Activated B cell treated with CpG ODN at 0.5 μM for 24 hours (primary cell): ENCODE results near the gene TRAF2. TPM values are rescaled to one million over a fixed set of nuclear protein-coding genes. Genes with fewer than 3 reads are reported as not detected.

Experiments
- ATAC-seq: fragments of 200-7000 bp; cut with Tn5 transposase; one replicate; pipeline ENCODE4 v1.10.0; 2021; ENCODE audit warnings: low read depth, mild to moderate bottlenecking, moderate library complexity
- CTCF ChIA-PET: fragments of 350-600 bp; sonication (Branson Sonifier 250); formaldehyde crosslinking; loops from one replicate; lab custom pipeline; 2021; ENCODE audit warnings: antibody characterized with exemption; lab: Charles Lee
- POLR2A ChIA-PET: fragments of 350-600 bp; sonication (Branson Sonifier 250); formaldehyde crosslinking; loops from one replicate; lab custom pipeline; 2021; ENCODE audit warnings: antibody characterized with exemption; lab: Charles Lee
- DNase-seq: peaks from one replicate; pipeline ENCODE4 v3.0.0; 2022
- H3K27ac Mint-ChIP-seq: one replicate; pipeline ENCODE4 v1.8.0; 2020; ENCODE audit warnings: mixed read lengths
- H3K27me3 Mint-ChIP-seq: one replicate; pipeline ENCODE4 v1.8.0; 2021; ENCODE audit warnings: mixed read lengths
- H3K36me3 Mint-ChIP-seq: one replicate; pipeline ENCODE4 v1.8.0; 2021; ENCODE audit warnings: low read depth, mixed read lengths
- H3K4me1 Mint-ChIP-seq: one replicate; pipeline ENCODE4 v1.8.0; 2021; ENCODE audit warnings: mixed read lengths
- H3K4me3 Mint-ChIP-seq: one replicate; pipeline ENCODE4 v1.8.0; 2020; ENCODE audit warnings: mild to moderate bottlenecking, mixed read lengths
- H3K9me3 Mint-ChIP-seq: one replicate; pipeline ENCODE4 v1.8.0; 2020; ENCODE audit warnings: mixed read lengths
- intact Hi-C: fragments of 100-400 bp; cut with micrococcal nuclease; formaldehyde crosslinking; loops from one replicate; pipeline ENCODE4 v1.15.1; 2024
- total RNA-seq: library from RNA; stranded (reverse); gene quantifications from 2 replicates; pipeline ENCODE4 v1.2.3, GENCODE V29; 2022
- TF ChIP-seq, protein P1 (sequence below): fragments of 200-600 bp; IDR thresholded peaks from one replicate; pipeline ENCODE4 v1.8.0; 2022; ENCODE audit warnings: antibody characterized with exemption, mild to moderate bottlenecking

Gene TRAF2
- total RNA-seq, 1 donor from 2014 or later: 58.2 TPM

- Mint-ChIP-seq H3K9me3 (no peaks in the 10 kb centered on the region), H3K4me1 (peaks cover 5% of the 10 kb centered on the region), H3K4me3 (no peak overlapping the region), H3K27ac (no peak overlapping the region), H3K36me3 (peaks cover 48% of the 10 kb centered on the region), H3K27me3 (no peaks in the 10 kb centered on the region)
- intact Hi-C loops: no loop called here
- ChIA-PET POLR2A (interaction anchor here (0.7 kb wide), 1 partner anchor 149 kb away, joined by 3 read pairs; no protein-coding TSS in a partner anchor), CTCF (no interaction called here)
- DNase-seq (no peak), ATAC-seq (no peak)
- TF ChIP-seq, protein P1, sequence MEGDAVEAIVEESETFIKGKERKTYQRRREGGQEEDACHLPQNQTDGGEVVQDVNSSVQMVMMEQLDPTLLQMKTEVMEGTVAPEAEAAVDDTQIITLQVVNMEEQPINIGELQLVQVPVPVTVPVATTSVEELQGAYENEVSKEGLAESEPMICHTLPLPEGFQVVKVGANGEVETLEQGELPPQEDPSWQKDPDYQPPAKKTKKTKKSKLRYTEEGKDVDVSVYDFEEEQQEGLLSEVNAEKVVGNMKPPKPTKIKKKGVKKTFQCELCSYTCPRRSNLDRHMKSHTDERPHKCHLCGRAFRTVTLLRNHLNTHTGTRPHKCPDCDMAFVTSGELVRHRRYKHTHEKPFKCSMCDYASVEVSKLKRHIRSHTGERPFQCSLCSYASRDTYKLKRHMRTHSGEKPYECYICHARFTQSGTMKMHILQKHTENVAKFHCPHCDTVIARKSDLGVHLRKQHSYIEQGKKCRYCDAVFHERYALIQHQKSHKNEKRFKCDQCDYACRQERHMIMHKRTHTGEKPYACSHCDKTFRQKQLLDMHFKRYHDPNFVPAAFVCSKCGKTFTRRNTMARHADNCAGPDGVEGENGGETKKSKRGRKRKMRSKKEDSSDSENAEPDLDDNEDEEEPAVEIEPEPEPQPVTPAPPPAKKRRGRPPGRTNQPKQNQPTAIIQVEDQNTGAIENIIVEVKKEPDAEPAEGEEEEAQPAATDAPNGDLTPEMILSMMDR: no peak
Measured at GRCh38 chr9:136939431-136939995, 53.2 kb downstream of the TRAF2 start.

- Mint-ChIP-seq H3K4me3 (no peak overlapping the region), H3K27ac (no peak overlapping the region), H3K9me3 (no peaks in the 10 kb centered on the region), H3K27me3 (no peaks in the 10 kb centered on the region), H3K36me3 (peaks cover 48% of the 10 kb centered on the region), H3K4me1 (peaks cover 9% of the 10 kb centered on the region)
- intact Hi-C loops: loop anchor here (10.0 kb wide), 1 partner anchor 285 kb away; the partner anchor contains the start of genes CYSRT1, RNF208 and RNF224
- TF ChIP-seq, protein P1: no peak
- ChIA-PET POLR2A (interaction anchor here (0.7 kb wide), 1 partner anchor 150 kb away, joined by 3 read pairs; no protein-coding TSS in a partner anchor), CTCF (no interaction called here)
- ATAC-seq (no peak), DNase-seq (no peak)
Measured at GRCh38 chr9:136939996-136940525, 53.7 kb downstream of the TRAF2 start.

DNA sequence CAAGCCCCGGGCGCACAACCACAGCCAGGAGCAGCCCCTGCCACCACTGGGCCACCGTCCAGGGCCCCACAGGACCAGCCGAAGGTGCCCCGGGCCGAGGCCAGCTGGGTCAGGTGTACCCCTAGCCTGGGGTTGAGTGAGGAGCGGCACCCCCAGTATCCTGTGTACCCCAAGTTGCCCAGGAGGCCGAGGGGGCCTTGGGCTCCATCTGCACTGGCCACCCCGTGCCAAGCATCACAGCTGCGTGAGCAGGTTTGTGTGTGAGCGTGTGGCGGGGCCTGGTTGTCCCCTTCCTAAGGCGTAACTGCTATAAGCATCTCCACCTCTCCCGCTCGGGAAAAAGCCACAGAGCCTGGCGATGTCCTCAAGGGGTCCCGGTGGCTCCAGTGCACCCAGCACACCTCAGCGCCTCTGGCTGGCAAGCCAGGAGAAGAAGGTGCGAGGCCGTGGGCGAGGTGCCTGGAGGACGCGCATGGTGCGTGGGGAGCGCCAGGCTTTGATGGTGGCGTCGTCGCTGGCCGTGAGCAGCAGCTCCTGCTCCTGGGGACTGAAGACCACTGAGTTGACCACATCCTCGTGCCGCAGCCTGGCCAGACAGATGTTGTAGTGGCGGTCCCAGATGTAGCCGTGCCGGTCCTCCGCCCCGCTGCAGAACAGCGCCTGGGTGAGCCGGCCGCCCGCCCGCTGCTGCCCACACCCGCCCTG is 54.4 kb downstream of the TRAF2 start:
- peaks cover 48% of the 10 kb centered on the region for H3K36me3 Mint-ChIP-seq
- CTCF ChIA-PET: no interaction called here

GRCh38 chr9:136941231-136942111 is 55.2 kb downstream of the TRAF2 start:
- Mint-ChIP-seq H3K27ac (no peak overlapping the region), H3K9me3 (no peaks in the 10 kb centered on the region), H3K4me3 (no peak overlapping the region), H3K27me3 (no peaks in the 10 kb centered on the region), H3K36me3 (peaks cover 48% of the 10 kb centered on the region), H3K4me1 (peaks cover 9% of the 10 kb centered on the region)
- intact Hi-C loops: loop anchor here (10.0 kb wide), 1 partner anchor 283 kb away; the partner anchor contains the start of genes CYSRT1, RNF208 and RNF224
- no peak for ATAC-seq
- ChIA-PET POLR2A (no interaction called here), CTCF (no interaction called here)
- TF ChIP-seq, protein P1: no peak
- no peak for DNase-seq

More for the DNA sequence above, 54.4 kb downstream of the TRAF2 start:
- TF ChIP-seq, protein P1: no peak
- ATAC-seq (no peak), DNase-seq (no peak)
- intact Hi-C loops: loop anchor here (10.0 kb wide), 1 partner anchor 284 kb away; the partner anchor contains the start of genes CYSRT1, RNF208 and RNF224
- Mint-ChIP-seq H3K4me3 (no peak overlapping the region), H3K27ac (no peak overlapping the region), H3K9me3 (no peaks in the 10 kb centered on the region), H3K4me1 (peaks cover 9% of the 10 kb centered on the region), H3K27me3 (no peaks in the 10 kb centered on the region)
- POLR2A ChIA-PET: interaction anchor here (0.6 kb wide), 1 partner anchor 16 kb away, joined by 3 read pairs; no protein-coding TSS in a partner anchor
